HCT116 (cell line): ENCODE measurements around the gene PICK1. TPM values are rescaled to one million over a fixed set of nuclear protein-coding genes. Genes with fewer than 3 reads are reported as not detected.

Experiments
- ATAC-seq: fragments of 200-7000 bp; cut with Tn5 transposase; 2 replicates; pipeline ENCODE4 v1.9.1; 2020; ENCODE audit warnings: mild to moderate bottlenecking, moderate library complexity
- BruUV-seq: library from RNA; stranded (reverse); fragments of 400-500 nt; replicated peaks from 2 replicates; lab custom pipeline; 2021; lab: Mats Ljungman, UMichigan
- CTCF ChIA-PET: fragments of 300-600 bp; sonication (Branson Sonifier 250); formaldehyde crosslinking; loops from one replicate; lab custom pipeline; 2021; ENCODE audit warnings: antibody characterized with exemption; lab: Charles Lee
- POLR2A ChIA-PET: fragments of 300-600, 350-600 bp; sonication (Branson Sonifier 250); formaldehyde crosslinking; loops from one replicate; lab custom pipeline; 2021; ENCODE audit warnings: antibody characterized with exemption; lab: Charles Lee
- RAD21 ChIA-PET, 2 experiments: fragments of 300-600 bp; sonication (Branson Sonifier 250); formaldehyde crosslinking; loops; one replicate each; lab custom pipeline; 2023; ENCODE audit warnings: low total read pairs in 2 of 2; ENCODE audit not compliant: uncharacterized antibody in 2 of 2, unreplicated experiment in 2 of 2, low non-redundant PET in 1 of 2; lab: Charles Lee
- DNase-seq: peaks from one replicate; pipeline ENCODE4 v3.0.0-alpha.2; 2010; ENCODE audit warnings: low read depth, low spot score
- H2AFZ ChIP-seq: fragments of 200-600 bp; shearing (Covaris generic), sonication (generic); 2 replicates; pipeline ENCODE4 v1.6.1; 2017; ENCODE audit warnings: low read depth, mixed run types, mixed read lengths, antibody characterized with exemption, low read length; ENCODE audit not compliant: poor library complexity, severe bottlenecking
- H3K27ac ChIP-seq: 2 replicates; pipeline ENCODE4 v1.5.1; 2012; ENCODE audit warnings: low read depth, low read length
- H3K27me3 ChIP-seq: fragments of 200-600 bp; sonication (generic); 2 replicates; pipeline ENCODE4 v1.6.1; 2016; ENCODE audit warnings: mixed run types, low read length, mixed read lengths; ENCODE audit not compliant: insufficient read depth
- H3K36me3 ChIP-seq, 2 experiments: fragments of 200-500 bp in 1 of 2; fragments of 200-600 bp in 1 of 2; sonication (Bioruptor generic) in 1 of 2; sonication (generic) in 1 of 2; 2 replicates each; pipeline versions ENCODE4 v1.5.1 to v1.6.1; 2014 to 2016; ENCODE audit warnings: low read length in 2 of 2, inconsistent platforms in 1 of 2, mixed read lengths in 1 of 2, mixed run types in 1 of 2; ENCODE audit not compliant: insufficient read depth in 2 of 2, control insufficient read depth in 1 of 2
- H3K4me1 ChIP-seq, 2 experiments: fragments of 200-600 bp in 1 of 2; sonication (generic) in 1 of 2; 2 replicates each; pipeline versions ENCODE4 v1.5.1 to v1.6.1; 2012 to 2017; ENCODE audit warnings: low read length in 2 of 2, inconsistent platforms in 1 of 2, mild to moderate bottlenecking in 1 of 2, mixed read lengths in 1 of 2, mixed run types in 1 of 2, moderate library complexity in 1 of 2; ENCODE audit not compliant: insufficient read depth in 2 of 2, control insufficient read depth in 1 of 2
- H3K4me2 ChIP-seq: fragments of 200-600 bp; sonication (generic); 2 replicates; pipeline ENCODE4 v1.6.1; 2017; ENCODE audit warnings: mixed run types, low read length, mixed read lengths
- H3K4me3 ChIP-seq, 2 experiments: fragments of 200-600 bp in 1 of 2; sonication (generic) in 1 of 2; replicated peaks in 1 of 2; 2 replicates each; pipeline ENCODE4 v1.5.1; 2011 to 2016; ENCODE audit warnings: low read length in 2 of 2, control low read depth in 1 of 2, low read depth in 1 of 2, mild to moderate bottlenecking in 1 of 2, mixed read lengths in 1 of 2, mixed run types in 1 of 2
- H3K79me2 ChIP-seq: fragments of 200-600 bp; sonication (generic); 2 replicates; pipeline ENCODE4 v1.6.1; 2017; ENCODE audit warnings: mild to moderate bottlenecking, mixed run types, low read length, moderate library complexity, mixed read lengths; ENCODE audit not compliant: insufficient read depth
- H3K9ac ChIP-seq: fragments of 200-600 bp; sonication (generic); 2 replicates; pipeline ENCODE4 v1.6.1; 2016; ENCODE audit warnings: low read length, mixed read lengths
- H3K9me2 ChIP-seq: fragments of 200-600 bp; sonication (generic), shearing (Covaris generic); 2 replicates; pipeline ENCODE4 v1.6.1; 2017; ENCODE audit warnings: mixed run types, mild to moderate bottlenecking, moderate library complexity; ENCODE audit not compliant: insufficient read depth
- H3K9me3 ChIP-seq, 2 experiments: fragments of 200-500 bp in 1 of 2; fragments of 200-600 bp in 1 of 2; sonication (Bioruptor generic) in 1 of 2; sonication (generic) in 1 of 2; 2 replicates each; pipeline ENCODE4 v1.6.1; 2014 to 2017; ENCODE audit warnings: low read length in 2 of 2, mixed read lengths in 2 of 2, inconsistent platforms in 1 of 2, low read depth in 1 of 2, mild to moderate bottlenecking in 1 of 2, mixed run types in 1 of 2, moderate library complexity in 1 of 2; ENCODE audit not compliant: control insufficient read depth in 1 of 2, insufficient read depth in 1 of 2
- H4K20me1 ChIP-seq: fragments of 200-600 bp; sonication (generic), shearing (Covaris generic); 2 replicates; pipeline ENCODE4 v1.6.1; 2017; ENCODE audit warnings: mixed run types, mild to moderate bottlenecking, moderate library complexity; ENCODE audit not compliant: insufficient read depth
- CBX3 ChIP-seq: IDR thresholded peaks from 2 replicates; pipeline ENCODE4 v1.6.1; 2012; ENCODE audit warnings: low read depth
- EGR1 ChIP-seq: IDR thresholded peaks from 2 replicates; pipeline ENCODE4 v1.6.1; 2012; ENCODE audit warnings: low read depth
- ELF1 ChIP-seq: IDR thresholded peaks from 2 replicates; pipeline ENCODE4 v1.6.1; 2012; ENCODE audit warnings: low read depth, borderline replicate concordance
- EZH2phosphoT487 ChIP-seq: fragments of 200-600 bp; IDR thresholded peaks from 2 replicates; pipeline ENCODE4 v1.6.1; 2018; ENCODE audit warnings: antibody characterized with exemption, borderline replicate concordance
- FOSL1 ChIP-seq: IDR thresholded peaks from 2 replicates; pipeline ENCODE4 v1.6.1; 2012; ENCODE audit warnings: low read depth
- JUND ChIP-seq: IDR thresholded peaks from 2 replicates; pipeline ENCODE4 v1.6.1; 2012
- POLR2A ChIP-seq: IDR thresholded peaks from 2 replicates; pipeline ENCODE4 v1.7.0; 2011; ENCODE audit warnings: borderline replicate concordance; ENCODE audit not compliant: insufficient read depth, insufficient read length; ENCODE audit errors: extremely low read depth
- POLR2AphosphoS5 ChIP-seq: IDR thresholded peaks from 2 replicates; pipeline ENCODE4 v1.6.1; 2011; ENCODE audit warnings: mild to moderate bottlenecking, low read depth, low read length, moderate library complexity
- RAD21 ChIP-seq: IDR thresholded peaks from 2 replicates; pipeline ENCODE4 v1.6.1; 2012; ENCODE audit warnings: low read depth, mild to moderate bottlenecking
- SIN3A ChIP-seq: IDR thresholded peaks from 2 replicates; pipeline ENCODE4 v1.6.1; 2012; ENCODE audit warnings: low read depth
- SP1 ChIP-seq: IDR thresholded peaks from 2 replicates; pipeline ENCODE4 v1.6.1; 2012; ENCODE audit warnings: low read depth
- SRF ChIP-seq: IDR thresholded peaks from 2 replicates; pipeline ENCODE4 v1.6.1; 2012; ENCODE audit warnings: low read depth
- TCF7L2 ChIP-seq: IDR thresholded peaks from 2 replicates; pipeline ENCODE4 v1.7.0; 2011; ENCODE audit warnings: borderline replicate concordance, inconsistent platforms; ENCODE audit not compliant: insufficient read depth, insufficient read length; ENCODE audit errors: extremely low read depth
- YY1 ChIP-seq: IDR thresholded peaks from 2 replicates; pipeline ENCODE4 v1.6.1; 2011; ENCODE audit warnings: low read length, low read depth, moderate library complexity, mild to moderate bottlenecking; ENCODE audit not compliant: insufficient replicate concordance; ENCODE audit errors: extremely low read depth
- ZFX ChIP-seq: fragments of 450-650 bp; IDR thresholded peaks from 2 replicates; pipeline ENCODE4 v1.6.1; 2017
- intact Hi-C: fragments of 100-400 bp; cut with micrococcal nuclease; formaldehyde crosslinking; loops from 2 replicates; pipeline ENCODE4 v1.10.0; 2022
- total RNA-seq: library from RNA; stranded (reverse); gene quantifications from one replicate; pipeline ENCODE4 v1.2.1, GENCODE V29; 2021; ENCODE audit not compliant: unreplicated experiment
- TF ChIP-seq, protein P1 (sequence below): IDR thresholded peaks from 2 replicates; pipeline ENCODE4 v1.6.1; 2012
- TF ChIP-seq, protein P2 (sequence below): IDR thresholded peaks from 2 replicates; pipeline ENCODE4 v1.6.1; 2012
- TF ChIP-seq, protein P3 (sequence below): IDR thresholded peaks from 2 replicates; pipeline ENCODE4 v1.6.1; 2012; ENCODE audit warnings: low read depth
- TF ChIP-seq, protein P4 (sequence below): IDR thresholded peaks from 2 replicates; pipeline ENCODE4 v1.6.1; 2011; ENCODE audit warnings: mild to moderate bottlenecking, low read length, moderate library complexity; ENCODE audit not compliant: insufficient replicate concordance; ENCODE audit errors: extremely low read depth

Gene PICK1
- total RNA-seq, 1 experiment from 2014 or later = 40.0 TPM

DNA sequence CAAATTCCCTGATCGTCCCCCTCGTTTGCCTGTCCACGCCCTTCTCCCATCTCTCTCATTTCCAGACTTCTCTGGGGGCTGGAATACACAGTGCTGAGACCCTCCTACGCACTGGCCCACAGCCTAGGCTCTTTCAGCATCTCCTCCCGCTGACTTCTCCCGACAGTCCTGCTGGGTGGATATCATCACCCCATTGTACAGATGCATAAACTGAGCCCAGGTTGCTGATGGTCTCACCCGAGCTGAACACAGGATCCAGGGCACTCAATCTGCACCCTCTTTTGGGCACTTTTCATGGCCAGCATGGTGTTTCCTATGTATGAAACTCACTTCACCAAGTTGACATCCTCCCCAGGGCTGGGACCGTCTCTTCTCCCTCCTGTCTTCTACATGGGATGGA lies 31.7 kb upstream of the PICK1 start:
- Histone ChIP-seq H3K79me2 (no peaks in the 10 kb centered on the region), H3K9me3 (no peaks in the 10 kb centered on the region), H3K4me3 (no peak overlapping the region), H3K9me2 (no peaks in the 10 kb centered on the region), H3K4me1 (no peaks in the 10 kb centered on the region), H3K9ac (no peak overlapping the region), H3K36me3 (no peaks in the 10 kb centered on the region), H3K27me3 (no peaks in the 10 kb centered on the region), H4K20me1 (no peaks in the 10 kb centered on the region), H2AFZ (no peak overlapping the region), H3K27ac (no peak overlapping the region), H3K4me2 (no peak overlapping the region)
- ChIA-PET POLR2A (no interaction called here), RAD21 (no interaction called here), CTCF (no interaction called here)
- ATAC-seq (no peak), DNase-seq (no peak)
- intact Hi-C loops = no loop called here
- no TSS peak for BruUV-seq
- no peak for TF ChIP-seq CBX3
- no peak for TF ChIP-seq JUND
- TF ChIP-seq YY1 = no peak
- no peak for TF ChIP-seq FOSL1
- no peak for TF ChIP-seq POLR2A
- TF ChIP-seq, protein P1, sequence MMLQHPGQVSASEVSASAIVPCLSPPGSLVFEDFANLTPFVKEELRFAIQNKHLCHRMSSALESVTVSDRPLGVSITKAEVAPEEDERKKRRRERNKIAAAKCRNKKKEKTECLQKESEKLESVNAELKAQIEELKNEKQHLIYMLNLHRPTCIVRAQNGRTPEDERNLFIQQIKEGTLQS = no peak
- TF ChIP-seq, protein P2, sequence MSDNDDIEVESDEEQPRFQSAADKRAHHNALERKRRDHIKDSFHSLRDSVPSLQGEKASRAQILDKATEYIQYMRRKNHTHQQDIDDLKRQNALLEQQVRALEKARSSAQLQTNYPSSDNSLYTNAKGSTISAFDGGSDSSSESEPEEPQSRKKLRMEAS = no peak
- TF ChIP-seq SRF = no peak
- TF ChIP-seq, protein P3, sequence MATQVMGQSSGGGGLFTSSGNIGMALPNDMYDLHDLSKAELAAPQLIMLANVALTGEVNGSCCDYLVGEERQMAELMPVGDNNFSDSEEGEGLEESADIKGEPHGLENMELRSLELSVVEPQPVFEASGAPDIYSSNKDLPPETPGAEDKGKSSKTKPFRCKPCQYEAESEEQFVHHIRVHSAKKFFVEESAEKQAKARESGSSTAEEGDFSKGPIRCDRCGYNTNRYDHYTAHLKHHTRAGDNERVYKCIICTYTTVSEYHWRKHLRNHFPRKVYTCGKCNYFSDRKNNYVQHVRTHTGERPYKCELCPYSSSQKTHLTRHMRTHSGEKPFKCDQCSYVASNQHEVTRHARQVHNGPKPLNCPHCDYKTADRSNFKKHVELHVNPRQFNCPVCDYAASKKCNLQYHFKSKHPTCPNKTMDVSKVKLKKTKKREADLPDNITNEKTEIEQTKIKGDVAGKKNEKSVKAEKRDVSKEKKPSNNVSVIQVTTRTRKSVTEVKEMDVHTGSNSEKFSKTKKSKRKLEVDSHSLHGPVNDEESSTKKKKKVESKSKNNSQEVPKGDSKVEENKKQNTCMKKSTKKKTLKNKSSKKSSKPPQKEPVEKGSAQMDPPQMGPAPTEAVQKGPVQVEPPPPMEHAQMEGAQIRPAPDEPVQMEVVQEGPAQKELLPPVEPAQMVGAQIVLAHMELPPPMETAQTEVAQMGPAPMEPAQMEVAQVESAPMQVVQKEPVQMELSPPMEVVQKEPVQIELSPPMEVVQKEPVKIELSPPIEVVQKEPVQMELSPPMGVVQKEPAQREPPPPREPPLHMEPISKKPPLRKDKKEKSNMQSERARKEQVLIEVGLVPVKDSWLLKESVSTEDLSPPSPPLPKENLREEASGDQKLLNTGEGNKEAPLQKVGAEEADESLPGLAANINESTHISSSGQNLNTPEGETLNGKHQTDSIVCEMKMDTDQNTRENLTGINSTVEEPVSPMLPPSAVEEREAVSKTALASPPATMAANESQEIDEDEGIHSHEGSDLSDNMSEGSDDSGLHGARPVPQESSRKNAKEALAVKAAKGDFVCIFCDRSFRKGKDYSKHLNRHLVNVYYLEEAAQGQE = no peak
- no peak for TF ChIP-seq SP1
- no peak for TF ChIP-seq POLR2AphosphoS5
- no peak for TF ChIP-seq TCF7L2
- TF ChIP-seq ELF1 = no peak
- no peak for TF ChIP-seq ZFX
- TF ChIP-seq EZH2phosphoT487 = no peak
- TF ChIP-seq RAD21 = no peak
- TF ChIP-seq, protein P4, sequence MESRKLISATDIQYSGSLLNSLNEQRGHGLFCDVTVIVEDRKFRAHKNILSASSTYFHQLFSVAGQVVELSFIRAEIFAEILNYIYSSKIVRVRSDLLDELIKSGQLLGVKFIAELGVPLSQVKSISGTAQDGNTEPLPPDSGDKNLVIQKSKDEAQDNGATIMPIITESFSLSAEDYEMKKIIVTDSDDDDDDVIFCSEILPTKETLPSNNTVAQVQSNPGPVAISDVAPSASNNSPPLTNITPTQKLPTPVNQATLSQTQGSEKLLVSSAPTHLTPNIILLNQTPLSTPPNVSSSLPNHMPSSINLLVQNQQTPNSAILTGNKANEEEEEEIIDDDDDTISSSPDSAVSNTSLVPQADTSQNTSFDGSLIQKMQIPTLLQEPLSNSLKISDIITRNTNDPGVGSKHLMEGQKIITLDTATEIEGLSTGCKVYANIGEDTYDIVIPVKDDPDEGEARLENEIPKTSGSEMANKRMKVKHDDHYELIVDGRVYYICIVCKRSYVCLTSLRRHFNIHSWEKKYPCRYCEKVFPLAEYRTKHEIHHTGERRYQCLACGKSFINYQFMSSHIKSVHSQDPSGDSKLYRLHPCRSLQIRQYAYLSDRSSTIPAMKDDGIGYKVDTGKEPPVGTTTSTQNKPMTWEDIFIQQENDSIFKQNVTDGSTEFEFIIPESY = no peak
- no peak for TF ChIP-seq EGR1
- no peak for TF ChIP-seq SIN3A
